Activated T-cell treated with anti-CD3 and anti-CD28 coated beads for 1 hour (primary cell): Measurements from ENCODE around the gene XAF1.
"Not testable (repeated sequence)": the region's sequence is repeated elsewhere in the genome, so short reads cannot be mapped to it uniquely, and the experiment has no call there.

ENCODE experiments used
- DNase-seq: peaks from one replicate; pipeline ENCODE4 v3.0.0-alpha.2; 2020; ENCODE audit warnings: low read depth

XAF1 gene

GRCh38 chr17:6755731-6756184 is at the start of gene XAF1:
XAF1 (plus strand) TSS chr17:6756046; CDS start chr17:6756079, 33 bp downstream.
- peak; percentile 54 for DNase-seq

GRCh38 chr17:6706499-6706898 is 49.3 kb upstream of the XAF1 start:
- no peak for DNase-seq

GRCh38 chr17:6706996-6707395 is 48.9 kb upstream of the XAF1 start:
- DNase-seq, result no peak

- DNase-seq, result no peak
These were observed 47.4 kb upstream of the XAF1 start for GRCh38 chr17:6708357-6708961.

GRCh38 chr17:6710317-6710716 is 45.5 kb upstream of the XAF1 start:
- DNase-seq, result no peak

- no peak for DNase-seq
These were observed 44.7 kb upstream of the XAF1 start for GRCh38 chr17:6711081-6711674.

GRCh38 chr17:6711681-6712057 is 44.2 kb upstream of the XAF1 start:
- DNase-seq, result no peak

GRCh38 chr17:6712058-6712853 is 43.6 kb upstream of the XAF1 start:
- DNase-seq, result no peak

- DNase-seq, result no peak
These were observed 43.1 kb upstream of the XAF1 start for GRCh38 chr17:6712854-6713129.

- DNase-seq, result peak; percentile 7
These were observed 42.5 kb upstream of the XAF1 start, which contains the start of gene SLC13A5 for GRCh38 chr17:6713130-6713917. SLC13A5 (minus strand) TSS chr17:6713369; CDS start chr17:6713333, 36 bp downstream.

- DNase-seq, result no peak
These were observed 42.0 kb upstream of the XAF1 start for GRCh38 chr17:6713918-6714271.

GRCh38 chr17:6714315-6714874 is 41.5 kb upstream of the XAF1 start:
- no peak for DNase-seq

GRCh38 chr17:6716736-6717135 is 39.1 kb upstream of the XAF1 start:
- DNase-seq, result no peak

GRCh38 chr17:6721744-6722143 is 34.1 kb upstream of the XAF1 start:
- DNase-seq, result no peak

- DNase-seq, result no peak
These were observed 31.8 kb upstream of the XAF1 start for GRCh38 chr17:6724009-6724408.

GRCh38 chr17:6729531-6729930 is 26.3 kb upstream of the XAF1 start:
- no peak for DNase-seq

GRCh38 chr17:6746665-6747064 is 9.2 kb upstream of the XAF1 start:
- not testable (repeated sequence) for DNase-seq

GRCh38 chr17:6748617-6749016 is 7.2 kb upstream of the XAF1 start:
- DNase-seq, result no peak

GRCh38 chr17:6749519-6749918 is 6.3 kb upstream of the XAF1 start:
- DNase-seq, result no peak

GRCh38 chr17:6752068-6752909 is 3.6 kb upstream of the XAF1 start:
- no peak for DNase-seq

GRCh38 chr17:6753006-6753445 is 2.8 kb upstream of the XAF1 start:
- DNase-seq, result peak; percentile 54
